Measurements from ENCODE around the gene LIG3. TPM values are rescaled to one million over a fixed set of nuclear protein-coding genes. Genes with fewer than 3 reads are reported as not detected.

The LIG3 gene
- total and polyA plus RNA-seq, 4 donors: 3.1 to 21.2 (median 7.6) TPM

GRCh38 chr17:34974179-34974578 is 6.1 kb upstream of the LIG3 start:
- Histone ChIP-seq H3K27me3 (ENCODE audit: control insufficient read depth in 4 of 4, insufficient read depth in 4 of 4, low read length in 3 of 4) (no peaks in the 10 kb centered on the region), H3K4me1 (ENCODE audit: control insufficient read depth in 4 of 4, insufficient read depth in 4 of 4, low read length in 3 of 4) (no peaks in the 10 kb centered on the region), H3K27ac (ENCODE audit: low read depth in 1 of 2, low read length in 2 of 2) (no peak overlapping the region), H3K9ac (ENCODE audit: low read depth in 1 of 2, low read length in 2 of 2) (no peak overlapping the region), H3K4me3 (ENCODE audit: low read depth in 1 of 3, low read length in 3 of 3) (no peak overlapping the region), H3K9me3 (ENCODE audit: control insufficient read depth in 4 of 4, low read length in 3 of 4) (no peaks in the 10 kb centered on the region), H3K36me3 (ENCODE audit: control insufficient read depth in 4 of 4, insufficient read depth in 3 of 4, low read depth in 1 of 4, low read length in 3 of 4) (no peaks in the 10 kb centered on the region)
- DNase-seq (ENCODE audit: low spot score): no peak
- WGBS: 52% methylated on average over 2 of the region's 2 CpGs
- no peak for TF ChIP-seq JUND (IDR thresholded peaks at IDR 0.05)
- no peak for TF ChIP-seq EGR1 (IDR thresholded peaks at IDR 0.05; ENCODE audit: low read depth in 2 of 2)
- TF ChIP-seq ATF3 (IDR thresholded peaks at IDR 0.05): no peak
- TF ChIP-seq RXRA (IDR thresholded peaks at IDR 0.05): no peak
- no peak for TF ChIP-seq RAD21 (IDR thresholded peaks at IDR 0.05)
- TF ChIP-seq SP1 (IDR thresholded peaks at IDR 0.05): no peak
- no peak for TF ChIP-seq FOXA1 (IDR thresholded peaks at IDR 0.05)
- TF ChIP-seq ZBTB33 (IDR thresholded peaks at IDR 0.05): no peak
- no peak for TF ChIP-seq MAX (IDR thresholded peaks at IDR 0.05)
- TF ChIP-seq FOXA2 (IDR thresholded peaks at IDR 0.05): no peak
- no peak for TF ChIP-seq NR2F2 (IDR thresholded peaks at IDR 0.05)
- TF ChIP-seq GABPA (IDR thresholded peaks at IDR 0.05 in 1 of 2, conservative IDR thresholded peaks at IDR 0.05 in 1 of 2): no peak
- TF ChIP-seq HNF4G (IDR thresholded peaks at IDR 0.05): no peak
- no peak for TF ChIP-seq TAF1 (conservative IDR thresholded peaks at IDR 0.05)
- no peak for TF ChIP-seq CTCF (IDR thresholded peaks at IDR 0.05; ENCODE audit: low read depth, low read length, missing input control)
- no peak for TF ChIP-seq YY1 (IDR thresholded peaks at IDR 0.05)
- no peak for TF ChIP-seq HNF4A (conservative IDR thresholded peaks at IDR 0.05)

- 89% methylated on average over 3 of the region's 3 CpGs for WGBS
- Histone ChIP-seq H3K27ac (ENCODE audit: low read depth in 1 of 2, low read length in 2 of 2) (no peak overlapping the region), H3K4me3 (ENCODE audit: low read depth in 1 of 3, low read length in 3 of 3) (no peak overlapping the region), H3K27me3 (ENCODE audit: control insufficient read depth in 4 of 4, insufficient read depth in 4 of 4, low read length in 3 of 4) (no peaks in the 10 kb centered on the region), H3K9me3 (ENCODE audit: control insufficient read depth in 4 of 4, low read length in 3 of 4) (no peaks in the 10 kb centered on the region), H3K4me1 (ENCODE audit: control insufficient read depth in 4 of 4, insufficient read depth in 4 of 4, low read length in 3 of 4) (peaks cover 0 to 5% (median 4%) of the 10 kb centered on the region in 4 donors), H3K36me3 (ENCODE audit: control insufficient read depth in 4 of 4, insufficient read depth in 3 of 4, low read depth in 1 of 4, low read length in 3 of 4) (no peaks in the 10 kb centered on the region), H3K9ac (ENCODE audit: low read depth in 1 of 2, low read length in 2 of 2) (no peak overlapping the region)
- DNase-seq (ENCODE audit: low spot score): no peak
- TF ChIP-seq TAF1 (conservative IDR thresholded peaks at IDR 0.05) (no peak), RAD21 (IDR thresholded peaks at IDR 0.05) (no peak), ZBTB33 (IDR thresholded peaks at IDR 0.05) (no peak), CTCF (IDR thresholded peaks at IDR 0.05; ENCODE audit: low read depth, low read length, missing input control) (no peak), JUND (IDR thresholded peaks at IDR 0.05) (no peak), FOXA1 (IDR thresholded peaks at IDR 0.05) (no peak), NR2F2 (IDR thresholded peaks at IDR 0.05) (no peak), EGR1 (IDR thresholded peaks at IDR 0.05; ENCODE audit: low read depth in 2 of 2) (no peak), HNF4G (IDR thresholded peaks at IDR 0.05) (no peak), MAX (IDR thresholded peaks at IDR 0.05) (no peak), SP1 (IDR thresholded peaks at IDR 0.05) (no peak), ATF3 (IDR thresholded peaks at IDR 0.05) (no peak)
Measured at GRCh38 chr17:34974794-34975785, 5.2 kb upstream of the LIG3 start.
